Midbrain (tissue), 1 donor: Measurements from ENCODE around the gene FAM222A.
A peak's percentile ranks its signal among the peaks of the same experiment; 100 is the strongest.

ENCODE experiments used
- DNase-seq: peaks from one replicate; lab custom pipeline; 2025; lab: John Stamatoyannopoulos, UW

Gene FAM222A

GRCh38 chr12:109773384-109774011, 59.9 kb downstream of the FAM222A start:
- peak; percentile 37 for DNase-seq

GRCh38 chr12:109775172-109775881, 61.7 kb downstream of the FAM222A start:
- DNase-seq: peak; percentile 74

GRCh38 chr12:109776624-109777023, 63.0 kb downstream of the FAM222A start:
- no peak for DNase-seq

- no peak for DNase-seq
Observed at GRCh38 chr12:109777544-109777943, 63.9 kb downstream of the FAM222A start.

GRCh38 chr12:109778684-109779083, 65.1 kb downstream of the FAM222A start:
- no peak for DNase-seq

GRCh38 chr12:109779382-109779781, 65.8 kb downstream of the FAM222A start:
- DNase-seq: no peak

GRCh38 chr12:109781668-109782325, 68.2 kb downstream of the FAM222A start:
- no peak for DNase-seq

- DNase-seq: no peak
Observed at GRCh38 chr12:109782326-109782703, 68.7 kb downstream of the FAM222A start.

- DNase-seq: no peak
Observed at GRCh38 chr12:109783135-109783964, 69.7 kb downstream of the FAM222A start.

GRCh38 chr12:109783965-109784244, 70.3 kb downstream of the FAM222A start:
- no peak for DNase-seq

GRCh38 chr12:109785854-109786253, 72.2 kb downstream of the FAM222A start:
- DNase-seq: no peak

- DNase-seq: no peak
Observed at GRCh38 chr12:109786799-109787198, 73.2 kb downstream of the FAM222A start.

GRCh38 chr12:109789526-109790048, 76.0 kb downstream of the FAM222A start:
- no peak for DNase-seq

- no peak for DNase-seq
Observed at GRCh38 chr12:109792992-109793391, 79.4 kb downstream of the FAM222A start.

- DNase-seq: no peak
Observed at GRCh38 chr12:109793411-109793810, 79.8 kb downstream of the FAM222A start.

- DNase-seq: no peak
Observed at GRCh38 chr12:109793826-109794501, 80.3 kb downstream of the FAM222A start.

- no peak for DNase-seq
Observed at GRCh38 chr12:109795023-109795422, 81.4 kb downstream of the FAM222A start.

GRCh38 chr12:109796057-109796456, 82.4 kb downstream of the FAM222A start:
- DNase-seq: no peak

- no peak for DNase-seq
Observed at GRCh38 chr12:109797905-109798669, 84.5 kb downstream of the FAM222A start.

- no peak for DNase-seq
Observed at GRCh38 chr12:109798691-109799090, 85.1 kb downstream of the FAM222A start.

GRCh38 chr12:109800536-109800935, 86.9 kb downstream of the FAM222A start:
- DNase-seq: no peak
